GM23338 (cell line): ENCODE data around the gene ABCF3. TPM values are rescaled to one million over a fixed set of nuclear protein-coding genes. Genes with fewer than 3 reads are reported as not detected.

Source experiments
- ATAC-seq: fragments of 200-7000 bp; cut with Tn5 transposase; 3 replicates; pipeline ENCODE4 v1.9.1; 2020
- DNase-seq: peaks from one replicate; pipeline ENCODE4 v3.0.0-alpha.2; 2015; ENCODE audit warnings: low spot score
- H2AFZ ChIP-seq: fragments of 200-600 bp; sonication (generic); 2 replicates; pipeline ENCODE4 v1.8.0; 2016; ENCODE audit warnings: antibody characterized with exemption, mild to moderate bottlenecking, moderate library complexity
- H3F3A ChIP-seq: fragments of 200-600 bp; sonication (generic); replicated peaks from 2 replicates; pipeline ENCODE4 v1.8.0; 2017; ENCODE audit warnings: antibody characterized with exemption, mixed run types, low read depth
- H3K27ac ChIP-seq: fragments of 200-600 bp; sonication (generic); 2 replicates; pipeline ENCODE4 v1.6.1; 2016; ENCODE audit warnings: low read depth
- H3K27me3 ChIP-seq: fragments of 200-600 bp; sonication (generic); 2 replicates; pipeline ENCODE4 v1.8.0; 2016; ENCODE audit warnings: mild to moderate bottlenecking, mixed run types, moderate library complexity; ENCODE audit not compliant: insufficient read depth
- H3K36me3 ChIP-seq: fragments of 200-600 bp; sonication (generic); 2 replicates; pipeline ENCODE4 v1.8.0; 2016; ENCODE audit warnings: mild to moderate bottlenecking; ENCODE audit not compliant: insufficient read depth
- H3K4me1 ChIP-seq: fragments of 200-600 bp; sonication (generic); 2 replicates; pipeline ENCODE4 v1.8.0; 2016; ENCODE audit warnings: mild to moderate bottlenecking, moderate library complexity; ENCODE audit not compliant: insufficient read depth
- H3K4me2 ChIP-seq: fragments of 200-600 bp; sonication (generic); 2 replicates; pipeline ENCODE4 v1.7.1; 2017; ENCODE audit warnings: mixed run types
- H3K4me3 ChIP-seq: fragments of 200-600 bp; sonication (generic); 2 replicates; pipeline ENCODE4 v1.6.1; 2016; ENCODE audit warnings: mixed run types
- H3K79me2 ChIP-seq: fragments of 200-600 bp; sonication (generic); replicated peaks from 2 replicates; pipeline ENCODE4 v1.8.0; 2017; ENCODE audit warnings: mild to moderate bottlenecking; ENCODE audit not compliant: insufficient read depth
- H3K9me2 ChIP-seq: fragments of 200-600 bp; sonication (generic); 2 replicates; pipeline ENCODE4 v1.8.0; 2017; ENCODE audit not compliant: insufficient read depth
- H4K20me1 ChIP-seq: fragments of 200-600 bp; sonication (generic); replicated peaks from 2 replicates; pipeline ENCODE4 v1.8.0; 2017; ENCODE audit warnings: mild to moderate bottlenecking; ENCODE audit not compliant: insufficient read depth
- H3K27ac Mint-ChIP-seq: 2 replicates; pipeline ENCODE4 v1.8.0; 2020; ENCODE audit warnings: inconsistent platforms, mild to moderate bottlenecking, moderate library complexity, mixed read lengths
- H3K27me3 Mint-ChIP-seq: 3 replicates; pipeline ENCODE4 v1.8.0; 2022; ENCODE audit warnings: low read depth, mild to moderate bottlenecking, moderate library complexity, mixed read lengths, inconsistent platforms; ENCODE audit not compliant: insufficient read depth, poor library complexity
- H3K36me3 Mint-ChIP-seq: 3 replicates; pipeline ENCODE4 v1.8.0; 2021; ENCODE audit warnings: low read depth, mild to moderate bottlenecking, inconsistent platforms, moderate library complexity, mixed read lengths
- H3K4me1 Mint-ChIP-seq: 3 replicates; pipeline ENCODE4 v1.8.0; 2020; ENCODE audit warnings: mild to moderate bottlenecking, inconsistent platforms, mixed read lengths
- H3K4me3 Mint-ChIP-seq: 3 replicates; pipeline ENCODE4 v1.8.0; 2021; ENCODE audit warnings: moderate library complexity, mild to moderate bottlenecking, inconsistent platforms, mixed read lengths
- H3K9me3 Mint-ChIP-seq: 3 replicates; pipeline ENCODE4 v1.8.0; 2020; ENCODE audit warnings: moderate library complexity, mild to moderate bottlenecking, inconsistent platforms, mixed read lengths
- CREB1 ChIP-seq: fragments of 250-450 bp; sonication (Bioruptor Pico); IDR thresholded peaks from 2 replicates; pipeline ENCODE4 v1.5.0; 2020; ENCODE audit warnings: low read depth, mild to moderate bottlenecking, moderate library complexity
- ETS1 ChIP-seq: IDR thresholded peaks from 2 replicates; pipeline ENCODE4 v1.6.1; 2016; ENCODE audit warnings: antibody characterized with exemption
- EZH2 ChIP-seq: fragments of 200-600 bp; sonication (generic); IDR thresholded peaks from one replicate; pipeline ENCODE4 v1.8.0; 2017; ENCODE audit warnings: antibody characterized with exemption, mild to moderate bottlenecking, low read depth; ENCODE audit not compliant: unreplicated experiment
- EZH2phosphoT487 ChIP-seq: fragments of 200-600 bp; sonication (generic); IDR thresholded peaks from one replicate; pipeline ENCODE4 v1.8.1; 2018; ENCODE audit warnings: antibody characterized with exemption; ENCODE audit not compliant: unreplicated experiment
- JUNB ChIP-seq: IDR thresholded peaks from one replicate; pipeline ENCODE4 v1.6.1; 2016; ENCODE audit warnings: antibody characterized with exemption; ENCODE audit not compliant: unreplicated experiment
- NANOG ChIP-seq: IDR thresholded peaks from 2 replicates; pipeline ENCODE4 v1.6.1; 2016; ENCODE audit warnings: antibody characterized with exemption, borderline replicate concordance
- POLR2AphosphoS5 ChIP-seq: IDR thresholded peaks from 2 replicates; pipeline ENCODE4 v1.6.1; 2016; ENCODE audit warnings: antibody characterized with exemption, low read depth
- REST ChIP-seq: IDR thresholded peaks from one replicate; pipeline ENCODE4 v1.6.1; 2018; ENCODE audit warnings: antibody characterized with exemption; ENCODE audit not compliant: unreplicated experiment
- STAT1 ChIP-seq: IDR thresholded peaks from one replicate; pipeline ENCODE4 v1.6.1; 2016; ENCODE audit warnings: antibody characterized with exemption; ENCODE audit not compliant: unreplicated experiment
- ZNF114 ChIP-seq: fragments of 250-450 bp; sonication (Bioruptor Pico); IDR thresholded peaks from 2 replicates; pipeline ENCODE4 v1.5.0; 2020; ENCODE audit warnings: mild to moderate bottlenecking, moderate library complexity
- ZNF331 ChIP-seq: fragments of 250-450 bp; sonication (Bioruptor Pico); IDR thresholded peaks from 2 replicates; pipeline ENCODE4 v1.5.0; 2020; ENCODE audit warnings: low read depth, mild to moderate bottlenecking, moderate library complexity
- polyA plus RNA-seq: library from polyadenylated mRNA; unstranded; fragments of >200 nt; fragmentation: Nextera tagmentation; extraction: Ambion mirVana; gene quantifications from 2 replicates; pipeline ENCODE4 v1.2.1, GENCODE V29; 2016
- total RNA-seq: library from RNA; depleted of rRNA; stranded (reverse); fragments of >200 nt; shearing (Covaris generic); gene quantifications from 2 replicates; pipeline ENCODE4 v1.2.3, GENCODE V29; 2014
- TF ChIP-seq, protein P1 (sequence below): fragments of 250-450 bp; sonication (Bioruptor Pico); IDR thresholded peaks from 2 replicates; pipeline ENCODE4 v1.5.0; 2020; ENCODE audit warnings: mild to moderate bottlenecking, moderate library complexity
- TF ChIP-seq, protein P2 (sequence below), 2 experiments: fragments of 200-600 bp in 1 of 2; sonication (generic) in 1 of 2; conservative IDR thresholded peaks; 2 replicates each; pipeline versions ENCODE4 v1.5.1 to v1.6.1; 2016 to 2017; ENCODE audit warnings: antibody characterized with exemption in 2 of 2, low read depth in 2 of 2, mild to moderate bottlenecking in 2 of 2, moderate library complexity in 1 of 2

The ABCF3 gene
- total and polyA plus RNA-seq, 2 experiments from 2014 or later: 33.4 to 48.9 TPM

DNA sequence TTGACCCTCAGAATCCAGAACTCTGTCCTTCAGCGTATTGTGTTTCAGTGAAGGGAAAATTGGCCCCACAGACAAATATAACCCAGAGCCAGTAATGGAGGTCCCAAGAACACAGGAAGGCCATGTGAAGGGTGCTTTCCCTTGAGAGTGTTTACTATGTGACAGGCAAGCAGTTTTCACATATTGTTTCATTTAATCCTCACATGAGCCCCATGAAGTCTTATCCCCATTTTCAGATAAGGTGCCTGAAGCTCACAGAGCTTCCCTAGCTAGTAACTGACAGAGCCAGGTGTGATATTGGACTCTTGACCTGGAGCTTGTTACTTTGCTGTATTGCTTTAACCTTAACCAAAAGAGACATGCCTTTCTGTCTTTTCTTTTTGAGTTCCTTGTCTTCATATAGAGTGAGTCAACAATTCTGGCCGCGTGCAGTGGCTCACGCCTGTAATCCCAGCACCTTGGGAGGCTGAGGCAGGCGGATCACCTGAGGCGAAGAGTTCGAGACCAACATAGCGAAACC is 40.2 kb upstream of the ABCF3 start:
- ATAC-seq: no peak
- Mint-ChIP-seq H3K27me3 (peaks cover 4% of the 10 kb centered on the region), H3K4me3 (no peak overlapping the region), H3K9me3 (no peaks in the 10 kb centered on the region), H3K4me1 (peaks cover 2% of the 10 kb centered on the region; the same call in 1 of the 3 replicates), H3K36me3 (peaks cover 45% of the 10 kb centered on the region), H3K27ac (no peak overlapping the region)
- H3K9me2 ChIP-seq: no peaks in the 10 kb centered on the region
- no peaks in the 10 kb centered on the region for H3K4me1 ChIP-seq
- no peak overlapping the region for H2AFZ ChIP-seq
- H3K36me3 ChIP-seq: peaks cover 10% of the 10 kb centered on the region
- H3K79me2 ChIP-seq: no peaks in the 10 kb centered on the region
- no peaks in the 10 kb centered on the region for H3K27me3 ChIP-seq
- H3F3A ChIP-seq: no peaks in the 10 kb centered on the region
- TF ChIP-seq, protein P1, sequence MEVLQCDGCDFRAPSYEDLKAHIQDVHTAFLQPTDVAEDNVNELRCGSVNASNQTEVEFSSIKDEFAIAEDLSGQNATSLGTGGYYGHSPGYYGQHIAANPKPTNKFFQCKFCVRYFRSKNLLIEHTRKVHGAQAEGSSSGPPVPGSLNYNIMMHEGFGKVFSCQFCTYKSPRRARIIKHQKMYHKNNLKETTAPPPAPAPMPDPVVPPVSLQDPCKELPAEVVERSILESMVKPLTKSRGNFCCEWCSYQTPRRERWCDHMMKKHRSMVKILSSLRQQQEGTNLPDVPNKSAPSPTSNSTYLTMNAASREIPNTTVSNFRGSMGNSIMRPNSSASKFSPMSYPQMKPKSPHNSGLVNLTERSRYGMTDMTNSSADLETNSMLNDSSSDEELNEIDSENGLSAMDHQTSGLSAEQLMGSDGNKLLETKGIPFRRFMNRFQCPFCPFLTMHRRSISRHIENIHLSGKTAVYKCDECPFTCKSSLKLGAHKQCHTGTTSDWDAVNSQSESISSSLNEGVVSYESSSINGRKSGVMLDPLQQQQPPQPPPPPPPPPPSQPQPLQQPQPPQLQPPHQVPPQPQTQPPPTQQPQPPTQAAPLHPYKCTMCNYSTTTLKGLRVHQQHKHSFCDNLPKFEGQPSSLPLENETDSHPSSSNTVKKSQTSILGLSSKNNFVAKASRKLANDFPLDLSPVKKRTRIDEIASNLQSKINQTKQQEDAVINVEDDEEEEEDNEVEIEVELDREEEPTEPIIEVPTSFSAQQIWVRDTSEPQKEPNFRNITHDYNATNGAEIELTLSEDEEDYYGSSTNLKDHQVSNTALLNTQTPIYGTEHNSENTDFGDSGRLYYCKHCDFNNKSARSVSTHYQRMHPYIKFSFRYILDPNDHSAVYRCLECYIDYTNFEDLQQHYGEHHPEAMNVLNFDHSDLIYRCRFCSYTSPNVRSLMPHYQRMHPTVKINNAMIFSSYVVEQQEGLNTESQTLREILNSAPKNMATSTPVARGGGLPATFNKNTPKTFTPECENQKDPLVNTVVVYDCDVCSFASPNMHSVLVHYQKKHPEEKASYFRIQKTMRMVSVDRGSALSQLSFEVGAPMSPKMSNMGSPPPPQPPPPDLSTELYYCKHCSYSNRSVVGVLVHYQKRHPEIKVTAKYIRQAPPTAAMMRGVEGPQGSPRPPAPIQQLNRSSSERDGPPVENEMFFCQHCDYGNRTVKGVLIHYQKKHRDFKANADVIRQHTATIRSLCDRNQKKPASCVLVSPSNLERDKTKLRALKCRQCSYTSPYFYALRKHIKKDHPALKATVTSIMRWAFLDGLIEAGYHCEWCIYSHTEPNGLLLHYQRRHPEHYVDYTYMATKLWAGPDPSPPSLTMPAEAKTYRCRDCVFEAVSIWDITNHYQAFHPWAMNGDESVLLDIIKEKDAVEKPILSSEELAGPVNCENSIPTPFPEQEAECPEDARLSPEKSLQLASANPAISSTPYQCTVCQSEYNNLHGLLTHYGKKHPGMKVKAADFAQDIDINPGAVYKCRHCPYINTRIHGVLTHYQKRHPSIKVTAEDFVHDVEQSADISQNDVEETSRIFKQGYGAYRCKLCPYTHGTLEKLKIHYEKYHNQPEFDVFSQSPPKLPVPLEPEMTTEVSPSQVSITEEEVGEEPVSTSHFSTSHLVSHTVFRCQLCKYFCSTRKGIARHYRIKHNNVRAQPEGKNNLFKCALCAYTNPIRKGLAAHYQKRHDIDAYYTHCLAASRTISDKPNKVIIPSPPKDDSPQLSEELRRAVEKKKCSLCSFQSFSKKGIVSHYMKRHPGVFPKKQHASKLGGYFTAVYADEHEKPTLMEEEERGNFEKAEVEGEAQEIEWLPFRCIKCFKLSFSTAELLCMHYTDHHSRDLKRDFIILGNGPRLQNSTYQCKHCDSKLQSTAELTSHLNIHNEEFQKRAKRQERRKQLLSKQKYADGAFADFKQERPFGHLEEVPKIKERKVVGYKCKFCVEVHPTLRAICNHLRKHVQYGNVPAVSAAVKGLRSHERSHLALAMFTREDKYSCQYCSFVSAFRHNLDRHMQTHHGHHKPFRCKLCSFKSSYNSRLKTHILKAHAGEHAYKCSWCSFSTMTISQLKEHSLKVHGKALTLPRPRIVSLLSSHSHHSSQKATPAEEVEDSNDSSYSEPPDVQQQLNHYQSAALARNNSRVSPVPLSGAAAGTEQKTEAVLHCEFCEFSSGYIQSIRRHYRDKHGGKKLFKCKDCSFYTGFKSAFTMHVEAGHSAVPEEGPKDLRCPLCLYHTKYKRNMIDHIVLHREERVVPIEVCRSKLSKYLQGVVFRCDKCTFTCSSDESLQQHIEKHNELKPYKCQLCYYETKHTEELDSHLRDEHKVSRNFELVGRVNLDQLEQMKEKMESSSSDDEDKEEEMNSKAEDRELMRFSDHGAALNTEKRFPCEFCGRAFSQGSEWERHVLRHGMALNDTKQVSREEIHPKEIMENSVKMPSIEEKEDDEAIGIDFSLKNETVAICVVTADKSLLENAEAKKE (CRISPR knock-in tag): no peak
- TF ChIP-seq POLR2AphosphoS5: no peak
- TF ChIP-seq, protein P2, sequence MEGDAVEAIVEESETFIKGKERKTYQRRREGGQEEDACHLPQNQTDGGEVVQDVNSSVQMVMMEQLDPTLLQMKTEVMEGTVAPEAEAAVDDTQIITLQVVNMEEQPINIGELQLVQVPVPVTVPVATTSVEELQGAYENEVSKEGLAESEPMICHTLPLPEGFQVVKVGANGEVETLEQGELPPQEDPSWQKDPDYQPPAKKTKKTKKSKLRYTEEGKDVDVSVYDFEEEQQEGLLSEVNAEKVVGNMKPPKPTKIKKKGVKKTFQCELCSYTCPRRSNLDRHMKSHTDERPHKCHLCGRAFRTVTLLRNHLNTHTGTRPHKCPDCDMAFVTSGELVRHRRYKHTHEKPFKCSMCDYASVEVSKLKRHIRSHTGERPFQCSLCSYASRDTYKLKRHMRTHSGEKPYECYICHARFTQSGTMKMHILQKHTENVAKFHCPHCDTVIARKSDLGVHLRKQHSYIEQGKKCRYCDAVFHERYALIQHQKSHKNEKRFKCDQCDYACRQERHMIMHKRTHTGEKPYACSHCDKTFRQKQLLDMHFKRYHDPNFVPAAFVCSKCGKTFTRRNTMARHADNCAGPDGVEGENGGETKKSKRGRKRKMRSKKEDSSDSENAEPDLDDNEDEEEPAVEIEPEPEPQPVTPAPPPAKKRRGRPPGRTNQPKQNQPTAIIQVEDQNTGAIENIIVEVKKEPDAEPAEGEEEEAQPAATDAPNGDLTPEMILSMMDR (conservative IDR thresholded peaks at IDR 0.05; ENCODE audit: low read depth in 2 of 2): no peak
- TF ChIP-seq ETS1: no peak
- TF ChIP-seq EZH2phosphoT487: no peak
- no peak for TF ChIP-seq CREB1 (CRISPR knock-in tag)
- no peak for TF ChIP-seq NANOG
- TF ChIP-seq STAT1: no peak
- TF ChIP-seq REST: no peak
- no peak for TF ChIP-seq EZH2
- no peak for TF ChIP-seq JUNB
- no peak for TF ChIP-seq ZNF331 (CRISPR knock-in tag)
- TF ChIP-seq ZNF114: no peak
- no peak overlapping the region for H3K4me3 ChIP-seq
- H3K27ac ChIP-seq: no peak overlapping the region
- no peaks in the 10 kb centered on the region for H4K20me1 ChIP-seq
- DNase-seq: no peak
- no peak overlapping the region for H3K4me2 ChIP-seq
